Chondrocyte (in vitro differentiated cells): ENCODE measurements around the gene TCAIM. TPM values are rescaled to one million over a fixed set of nuclear protein-coding genes. Genes with fewer than 3 reads are reported as not detected.

Experiments
- DNase-seq: peaks from one replicate; pipeline ENCODE4 v3.0.0; 2021; ENCODE audit warnings: mixed read lengths, low spot score
- H3K27ac Mint-ChIP-seq: one replicate; pipeline ENCODE4 v1.8.0; 2021; ENCODE audit warnings: mild to moderate bottlenecking, moderate library complexity, mixed read lengths; ENCODE audit not compliant: unreplicated experiment
- H3K27me3 Mint-ChIP-seq: 2 replicates; pipeline ENCODE4 v1.8.0; 2021; ENCODE audit warnings: low read depth, mixed read lengths
- H3K36me3 Mint-ChIP-seq: 2 replicates; pipeline ENCODE4 v1.8.0; 2021; ENCODE audit warnings: low read depth, mixed read lengths
- H3K4me1 Mint-ChIP-seq: 2 replicates; pipeline ENCODE4 v1.8.0; 2021; ENCODE audit warnings: low read depth, mild to moderate bottlenecking, mixed read lengths
- H3K4me3 Mint-ChIP-seq: one replicate; pipeline ENCODE4 v1.8.0; 2021; ENCODE audit warnings: mild to moderate bottlenecking, moderate library complexity, mixed read lengths; ENCODE audit not compliant: unreplicated experiment
- H3K9me3 Mint-ChIP-seq: 2 replicates; pipeline ENCODE4 v1.8.0; 2021; ENCODE audit warnings: low read depth, mixed read lengths
- CTCF ChIP-seq: fragments of 200-600 bp; sonication (generic); IDR thresholded peaks from 2 replicates; pipeline ENCODE4 v1.5.0; 2021; ENCODE audit warnings: antibody characterized with exemption, mild to moderate bottlenecking, moderate library complexity
- total RNA-seq: library from RNA; stranded (reverse); gene quantifications from 3 replicates; pipeline ENCODE4 v1.2.1, GENCODE V29; 2021

Gene TCAIM
- total RNA-seq, 1 donor from 2014 or later = 24.1 TPM

GRCh38 chr3:44330444-44330843, 8.1 kb upstream of the TCAIM start:
- TF ChIP-seq CTCF = no peak
- Mint-ChIP-seq H3K27me3 (peaks cover 15% of the 10 kb centered on the region), H3K36me3 (peaks cover 2% of the 10 kb centered on the region), H3K27ac (no peak overlapping the region), H3K4me1 (no peaks in the 10 kb centered on the region), H3K9me3 (peaks cover 4% of the 10 kb centered on the region), H3K4me3 (no peak overlapping the region)
- DNase-seq = no peak

DNA sequence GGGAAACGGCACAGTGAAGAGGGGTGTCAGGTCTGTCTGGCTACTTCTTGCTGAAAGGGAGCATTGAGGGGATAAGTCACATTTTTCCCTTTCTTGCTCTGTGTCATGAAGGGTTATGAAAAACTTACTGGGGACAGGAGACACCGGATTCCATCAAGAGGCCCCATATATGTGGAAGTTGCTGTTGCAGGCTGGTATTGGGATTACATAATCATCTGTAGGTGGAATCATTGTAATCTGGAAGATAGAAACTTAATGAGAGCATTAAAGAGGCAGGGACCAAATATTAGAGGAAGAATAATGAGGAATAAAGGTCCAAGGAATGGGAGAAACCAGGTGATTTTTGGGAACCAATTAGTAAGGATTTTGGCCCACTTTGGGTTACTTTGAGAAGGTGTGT, 4.2 kb upstream of the TCAIM start:
- H3K9me3 Mint-ChIP-seq = no peaks in the 10 kb centered on the region
- no peak for TF ChIP-seq CTCF
- H3K4me1 Mint-ChIP-seq = peaks cover 10% of the 10 kb centered on the region
- peaks cover 15% of the 10 kb centered on the region for H3K27me3 Mint-ChIP-seq
- no peak overlapping the region for H3K4me3 Mint-ChIP-seq
- DNase-seq = no peak
- H3K36me3 Mint-ChIP-seq = no peaks in the 10 kb centered on the region
- H3K27ac Mint-ChIP-seq = no peak overlapping the region

GRCh38 chr3:44337248-44337785, 1.2 kb upstream of the TCAIM start:
- peak; percentile 48 for TF ChIP-seq CTCF
- H3K4me3 Mint-ChIP-seq = peak overlapping the region; percentile 99
- peaks cover 15% of the 10 kb centered on the region for H3K27me3 Mint-ChIP-seq
- peak overlapping the region; percentile 98 for H3K27ac Mint-ChIP-seq
- H3K36me3 Mint-ChIP-seq = peaks cover 1% of the 10 kb centered on the region
- no peaks in the 10 kb centered on the region for H3K9me3 Mint-ChIP-seq
- peaks cover 34% of the 10 kb centered on the region for H3K4me1 Mint-ChIP-seq
- DNase-seq = no peak

DNA sequence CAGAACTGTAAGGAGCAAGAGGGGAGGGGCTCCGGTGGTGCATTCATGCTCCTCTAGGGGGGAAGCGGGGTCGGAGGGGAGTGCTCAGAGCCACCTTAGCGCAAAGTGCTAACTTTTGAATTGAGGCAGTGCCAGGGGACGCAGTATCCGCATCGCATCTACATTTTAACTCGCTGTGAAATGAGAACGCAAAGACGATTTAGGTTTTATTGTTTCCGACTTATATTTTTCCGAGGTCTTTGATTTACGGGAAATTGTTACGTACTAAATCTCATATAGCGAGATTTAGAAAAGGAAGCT, 212 bp downstream of the TCAIM start:
- no peak for DNase-seq
- peaks cover 1% of the 10 kb centered on the region for H3K36me3 Mint-ChIP-seq
- H3K27ac Mint-ChIP-seq = peak overlapping the region; percentile 98
- peaks cover 10% of the 10 kb centered on the region for H3K27me3 Mint-ChIP-seq
- peak overlapping the region; percentile 99 for H3K4me3 Mint-ChIP-seq
- no peaks in the 10 kb centered on the region for H3K9me3 Mint-ChIP-seq
- peak; percentile 8 for TF ChIP-seq CTCF
- H3K4me1 Mint-ChIP-seq = peaks cover 43% of the 10 kb centered on the region

DNA sequence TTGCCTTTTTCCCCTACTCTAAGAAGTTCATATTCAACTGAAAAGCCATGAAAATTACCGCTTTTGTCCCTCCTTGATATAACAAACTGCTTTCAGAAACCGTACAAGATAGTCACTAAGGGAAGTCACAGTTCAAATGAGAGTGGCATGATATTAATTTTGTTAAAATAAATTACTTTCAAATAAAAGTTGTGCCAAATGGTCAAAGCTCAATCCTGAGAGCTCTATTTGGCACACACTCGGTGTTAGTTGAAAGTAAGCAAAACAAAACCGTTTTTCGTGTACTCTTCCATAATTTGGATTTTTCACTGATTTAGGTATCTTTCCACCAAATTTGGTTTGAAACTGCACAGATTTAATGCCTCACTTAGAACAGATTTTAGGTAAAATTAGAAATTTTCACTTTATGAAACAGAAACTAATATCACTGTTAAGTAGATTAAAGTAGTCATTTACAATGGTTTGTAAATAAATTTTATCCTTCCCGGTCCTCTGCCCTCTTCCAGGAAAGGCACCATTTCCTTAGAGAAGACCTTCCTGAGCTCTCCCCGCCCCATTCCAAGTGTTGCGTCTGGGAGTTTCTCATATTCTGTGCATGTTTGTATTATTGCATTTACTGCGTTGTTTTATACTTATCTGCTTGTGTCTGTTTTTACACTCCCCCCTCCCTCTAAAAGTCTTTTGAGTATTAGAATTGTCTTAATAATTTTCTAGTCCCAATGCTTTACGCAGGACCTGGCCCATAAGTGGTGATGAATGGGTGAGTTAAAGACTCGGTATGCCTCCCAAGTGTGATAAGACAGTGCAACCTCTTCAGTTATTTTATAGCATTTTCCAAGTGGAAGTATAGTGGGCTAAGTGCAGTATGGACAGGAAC, 853 bp downstream of the TCAIM start:
- Mint-ChIP-seq H3K4me3 (peak overlapping the region; percentile 99), H3K27ac (peak overlapping the region; percentile 98), H3K27me3 (peaks cover 5% of the 10 kb centered on the region), H3K9me3 (no peaks in the 10 kb centered on the region), H3K4me1 (peaks cover 43% of the 10 kb centered on the region), H3K36me3 (peaks cover 1% of the 10 kb centered on the region)
- TF ChIP-seq CTCF = no peak
- no peak for DNase-seq
